Left kidney (tissue), 2 donors: Measurements from ENCODE around the gene XPO5. TPM values are rescaled to one million over a fixed set of nuclear protein-coding genes. Genes with fewer than 3 reads are reported as not detected.

Experiments used
- DNase-seq: peaks from one replicate; pipeline ENCODE4 v3.0.0-alpha.2; 2013
- polyA plus RNA-seq: library from polyadenylated mRNA; unstranded; fragments of 120-200 nt; gene quantifications from one replicate; pipeline ENCODE4 v1.2.1, GENCODE V29; 2013; ENCODE audit not compliant: insufficient read length

The XPO5 gene
- polyA plus RNA-seq, 1 donor, result 68.7 TPM

GRCh38 chr6:43475516-43475915, 100.3 kb downstream of the XPO5 start:
- DNase-seq, result no peak

GRCh38 chr6:43472515-43472914, 103.3 kb downstream of the XPO5 start:
- DNase-seq, result no peak

Other genes with a start within 250 kb of the XPO5 start
- 38.1 TPM for gene ZNF318, start 206.4 kb downstream of the XPO5 start, polyA plus RNA-seq
- gene ABCC10, start 148.5 kb downstream of the XPO5 start, polyA plus RNA-seq, result 28.9 TPM
- gene DLK2, start 120.5 kb downstream of the XPO5 start, polyA plus RNA-seq, result 1.00 TPM
- 41.3 TPM for gene TJAP1, start 98.5 kb downstream of the XPO5 start, polyA plus RNA-seq
- gene LRRC73, start 65.7 kb downstream of the XPO5 start, polyA plus RNA-seq, result 1.2 TPM
- gene YIPF3, start 59.1 kb downstream of the XPO5 start, polyA plus RNA-seq, result 137 TPM
- 40.2 TPM for gene POLR1C, start 58.9 kb downstream of the XPO5 start, polyA plus RNA-seq
- 28.5 TPM for gene POLH, start 147 bp upstream of the XPO5 start, polyA plus RNA-seq
- 63.7 TPM for gene GTPBP2, start 53.2 kb upstream of the XPO5 start, polyA plus RNA-seq
- 25.7 TPM for gene MAD2L1BP, start 59.8 kb upstream of the XPO5 start, polyA plus RNA-seq
- 1.4 TPM for gene RSPH9, start 69.0 kb upstream of the XPO5 start, polyA plus RNA-seq
- 40.9 TPM for gene MRPS18A, start 111.8 kb upstream of the XPO5 start, polyA plus RNA-seq
- 312 TPM for gene VEGFA, start 194.2 kb upstream of the XPO5 start, polyA plus RNA-seq